Measurements from ENCODE around the gene MAP3K9.

DNA sequence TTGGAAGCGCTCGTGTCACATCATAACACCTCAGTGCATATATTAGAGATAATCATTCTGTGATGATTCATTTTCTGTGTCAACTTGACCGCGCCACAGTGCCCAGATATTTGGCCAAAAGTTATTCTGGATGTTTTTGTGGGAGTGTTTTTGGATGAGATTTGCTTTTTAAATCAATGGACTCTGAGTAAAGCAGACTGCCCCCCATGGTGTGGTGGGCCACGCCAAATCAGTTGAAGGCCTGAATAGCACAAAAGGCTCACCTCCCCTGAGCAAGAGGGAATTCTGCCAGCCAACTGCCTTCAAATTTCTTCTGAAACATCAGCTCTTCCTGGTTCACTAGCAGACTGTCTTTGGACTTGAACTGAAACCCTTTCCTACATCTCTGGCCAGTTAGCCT lies 24.6 kb upstream of the MAP3K9 start:
- TF ChIP-seq POLR2A (conservative IDR thresholded peaks at IDR 0.05) (no peak), GABPA (tag; conservative IDR thresholded peaks at IDR 0.05; ENCODE audit: low read depth) (no peak), ZBTB7A (IDR thresholded peaks at IDR 0.05; ENCODE audit: borderline replicate concordance, control insufficient read depth, low read depth, low read length) (no peak), RFX5 (IDR thresholded peaks at IDR 0.05; ENCODE audit: low read depth, low read length) (no peak), EZH2 (IDR thresholded peaks at IDR 0.05; ENCODE audit: borderline replicate concordance, low read depth, low read length) (no peak), SIX5 (IDR thresholded peaks at IDR 0.05; ENCODE audit: borderline replicate concordance in 1 of 2, insufficient read depth in 1 of 2, low read depth in 1 of 2, low read length in 2 of 2) (no peak), SAP30 (IDR thresholded peaks at IDR 0.05; ENCODE audit: borderline replicate concordance, insufficient read depth, low read depth, low read length, poor library complexity, severe bottlenecking) (no peak), TBL1XR1 (IDR thresholded peaks at IDR 0.05; ENCODE audit: low read length in 2 of 2) (no peak), ZFX (CRISPR knock-in tag; IDR thresholded peaks at IDR 0.05) (no peak), RCOR1 (IDR thresholded peaks at IDR 0.05; ENCODE audit: borderline replicate concordance in 1 of 2, low read depth in 2 of 2, low read length in 2 of 2) (no peak)
- TF ChIP-seq, protein P1, sequence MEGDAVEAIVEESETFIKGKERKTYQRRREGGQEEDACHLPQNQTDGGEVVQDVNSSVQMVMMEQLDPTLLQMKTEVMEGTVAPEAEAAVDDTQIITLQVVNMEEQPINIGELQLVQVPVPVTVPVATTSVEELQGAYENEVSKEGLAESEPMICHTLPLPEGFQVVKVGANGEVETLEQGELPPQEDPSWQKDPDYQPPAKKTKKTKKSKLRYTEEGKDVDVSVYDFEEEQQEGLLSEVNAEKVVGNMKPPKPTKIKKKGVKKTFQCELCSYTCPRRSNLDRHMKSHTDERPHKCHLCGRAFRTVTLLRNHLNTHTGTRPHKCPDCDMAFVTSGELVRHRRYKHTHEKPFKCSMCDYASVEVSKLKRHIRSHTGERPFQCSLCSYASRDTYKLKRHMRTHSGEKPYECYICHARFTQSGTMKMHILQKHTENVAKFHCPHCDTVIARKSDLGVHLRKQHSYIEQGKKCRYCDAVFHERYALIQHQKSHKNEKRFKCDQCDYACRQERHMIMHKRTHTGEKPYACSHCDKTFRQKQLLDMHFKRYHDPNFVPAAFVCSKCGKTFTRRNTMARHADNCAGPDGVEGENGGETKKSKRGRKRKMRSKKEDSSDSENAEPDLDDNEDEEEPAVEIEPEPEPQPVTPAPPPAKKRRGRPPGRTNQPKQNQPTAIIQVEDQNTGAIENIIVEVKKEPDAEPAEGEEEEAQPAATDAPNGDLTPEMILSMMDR (IDR thresholded peaks at IDR 0.05 in 2 of 3, conservative IDR thresholded peaks at IDR 0.05 in 1 of 3; ENCODE audit: insufficient read depth in 2 of 3, low read depth in 1 of 3, low read length in 3 of 3) = no peak
- TF ChIP-seq, protein P2, sequence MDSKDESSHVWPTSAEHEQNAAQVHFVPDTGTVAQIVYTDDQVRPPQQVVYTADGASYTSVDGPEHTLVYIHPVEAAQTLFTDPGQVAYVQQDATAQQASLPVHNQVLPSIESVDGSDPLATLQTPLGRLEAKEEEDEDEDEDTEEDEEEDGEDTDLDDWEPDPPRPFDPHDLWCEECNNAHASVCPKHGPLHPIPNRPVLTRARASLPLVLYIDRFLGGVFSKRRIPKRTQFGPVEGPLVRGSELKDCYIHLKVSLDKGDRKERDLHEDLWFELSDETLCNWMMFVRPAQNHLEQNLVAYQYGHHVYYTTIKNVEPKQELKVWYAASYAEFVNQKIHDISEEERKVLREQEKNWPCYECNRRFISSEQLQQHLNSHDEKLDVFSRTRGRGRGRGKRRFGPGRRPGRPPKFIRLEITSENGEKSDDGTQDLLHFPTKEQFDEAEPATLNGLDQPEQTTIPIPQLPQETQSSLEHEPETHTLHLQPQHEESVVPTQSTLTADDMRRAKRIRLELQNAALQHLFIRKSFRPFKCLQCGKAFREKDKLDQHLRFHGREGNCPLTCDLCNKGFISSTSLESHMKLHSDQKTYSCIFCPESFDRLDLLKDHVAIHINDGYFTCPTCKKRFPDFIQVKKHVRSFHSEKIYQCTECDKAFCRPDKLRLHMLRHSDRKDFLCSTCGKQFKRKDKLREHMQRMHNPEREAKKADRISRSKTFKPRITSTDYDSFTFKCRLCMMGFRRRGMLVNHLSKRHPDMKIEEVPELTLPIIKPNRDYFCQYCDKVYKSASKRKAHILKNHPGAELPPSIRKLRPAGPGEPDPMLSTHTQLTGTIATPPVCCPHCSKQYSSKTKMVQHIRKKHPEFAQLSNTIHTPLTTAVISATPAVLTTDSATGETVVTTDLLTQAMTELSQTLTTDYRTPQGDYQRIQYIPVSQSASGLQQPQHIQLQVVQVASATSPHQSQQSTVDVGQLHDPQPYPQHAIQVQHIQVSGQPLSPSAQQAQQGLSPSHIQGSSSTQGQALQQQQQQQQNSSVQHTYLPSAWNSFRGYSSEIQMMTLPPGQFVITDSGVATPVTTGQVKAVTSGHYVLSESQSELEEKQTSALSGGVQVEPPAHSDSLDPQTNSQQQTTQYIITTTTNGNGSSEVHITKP (IDR thresholded peaks at IDR 0.05; ENCODE audit: partially characterized antibody) = no peak
- TF ChIP-seq, protein P3, sequence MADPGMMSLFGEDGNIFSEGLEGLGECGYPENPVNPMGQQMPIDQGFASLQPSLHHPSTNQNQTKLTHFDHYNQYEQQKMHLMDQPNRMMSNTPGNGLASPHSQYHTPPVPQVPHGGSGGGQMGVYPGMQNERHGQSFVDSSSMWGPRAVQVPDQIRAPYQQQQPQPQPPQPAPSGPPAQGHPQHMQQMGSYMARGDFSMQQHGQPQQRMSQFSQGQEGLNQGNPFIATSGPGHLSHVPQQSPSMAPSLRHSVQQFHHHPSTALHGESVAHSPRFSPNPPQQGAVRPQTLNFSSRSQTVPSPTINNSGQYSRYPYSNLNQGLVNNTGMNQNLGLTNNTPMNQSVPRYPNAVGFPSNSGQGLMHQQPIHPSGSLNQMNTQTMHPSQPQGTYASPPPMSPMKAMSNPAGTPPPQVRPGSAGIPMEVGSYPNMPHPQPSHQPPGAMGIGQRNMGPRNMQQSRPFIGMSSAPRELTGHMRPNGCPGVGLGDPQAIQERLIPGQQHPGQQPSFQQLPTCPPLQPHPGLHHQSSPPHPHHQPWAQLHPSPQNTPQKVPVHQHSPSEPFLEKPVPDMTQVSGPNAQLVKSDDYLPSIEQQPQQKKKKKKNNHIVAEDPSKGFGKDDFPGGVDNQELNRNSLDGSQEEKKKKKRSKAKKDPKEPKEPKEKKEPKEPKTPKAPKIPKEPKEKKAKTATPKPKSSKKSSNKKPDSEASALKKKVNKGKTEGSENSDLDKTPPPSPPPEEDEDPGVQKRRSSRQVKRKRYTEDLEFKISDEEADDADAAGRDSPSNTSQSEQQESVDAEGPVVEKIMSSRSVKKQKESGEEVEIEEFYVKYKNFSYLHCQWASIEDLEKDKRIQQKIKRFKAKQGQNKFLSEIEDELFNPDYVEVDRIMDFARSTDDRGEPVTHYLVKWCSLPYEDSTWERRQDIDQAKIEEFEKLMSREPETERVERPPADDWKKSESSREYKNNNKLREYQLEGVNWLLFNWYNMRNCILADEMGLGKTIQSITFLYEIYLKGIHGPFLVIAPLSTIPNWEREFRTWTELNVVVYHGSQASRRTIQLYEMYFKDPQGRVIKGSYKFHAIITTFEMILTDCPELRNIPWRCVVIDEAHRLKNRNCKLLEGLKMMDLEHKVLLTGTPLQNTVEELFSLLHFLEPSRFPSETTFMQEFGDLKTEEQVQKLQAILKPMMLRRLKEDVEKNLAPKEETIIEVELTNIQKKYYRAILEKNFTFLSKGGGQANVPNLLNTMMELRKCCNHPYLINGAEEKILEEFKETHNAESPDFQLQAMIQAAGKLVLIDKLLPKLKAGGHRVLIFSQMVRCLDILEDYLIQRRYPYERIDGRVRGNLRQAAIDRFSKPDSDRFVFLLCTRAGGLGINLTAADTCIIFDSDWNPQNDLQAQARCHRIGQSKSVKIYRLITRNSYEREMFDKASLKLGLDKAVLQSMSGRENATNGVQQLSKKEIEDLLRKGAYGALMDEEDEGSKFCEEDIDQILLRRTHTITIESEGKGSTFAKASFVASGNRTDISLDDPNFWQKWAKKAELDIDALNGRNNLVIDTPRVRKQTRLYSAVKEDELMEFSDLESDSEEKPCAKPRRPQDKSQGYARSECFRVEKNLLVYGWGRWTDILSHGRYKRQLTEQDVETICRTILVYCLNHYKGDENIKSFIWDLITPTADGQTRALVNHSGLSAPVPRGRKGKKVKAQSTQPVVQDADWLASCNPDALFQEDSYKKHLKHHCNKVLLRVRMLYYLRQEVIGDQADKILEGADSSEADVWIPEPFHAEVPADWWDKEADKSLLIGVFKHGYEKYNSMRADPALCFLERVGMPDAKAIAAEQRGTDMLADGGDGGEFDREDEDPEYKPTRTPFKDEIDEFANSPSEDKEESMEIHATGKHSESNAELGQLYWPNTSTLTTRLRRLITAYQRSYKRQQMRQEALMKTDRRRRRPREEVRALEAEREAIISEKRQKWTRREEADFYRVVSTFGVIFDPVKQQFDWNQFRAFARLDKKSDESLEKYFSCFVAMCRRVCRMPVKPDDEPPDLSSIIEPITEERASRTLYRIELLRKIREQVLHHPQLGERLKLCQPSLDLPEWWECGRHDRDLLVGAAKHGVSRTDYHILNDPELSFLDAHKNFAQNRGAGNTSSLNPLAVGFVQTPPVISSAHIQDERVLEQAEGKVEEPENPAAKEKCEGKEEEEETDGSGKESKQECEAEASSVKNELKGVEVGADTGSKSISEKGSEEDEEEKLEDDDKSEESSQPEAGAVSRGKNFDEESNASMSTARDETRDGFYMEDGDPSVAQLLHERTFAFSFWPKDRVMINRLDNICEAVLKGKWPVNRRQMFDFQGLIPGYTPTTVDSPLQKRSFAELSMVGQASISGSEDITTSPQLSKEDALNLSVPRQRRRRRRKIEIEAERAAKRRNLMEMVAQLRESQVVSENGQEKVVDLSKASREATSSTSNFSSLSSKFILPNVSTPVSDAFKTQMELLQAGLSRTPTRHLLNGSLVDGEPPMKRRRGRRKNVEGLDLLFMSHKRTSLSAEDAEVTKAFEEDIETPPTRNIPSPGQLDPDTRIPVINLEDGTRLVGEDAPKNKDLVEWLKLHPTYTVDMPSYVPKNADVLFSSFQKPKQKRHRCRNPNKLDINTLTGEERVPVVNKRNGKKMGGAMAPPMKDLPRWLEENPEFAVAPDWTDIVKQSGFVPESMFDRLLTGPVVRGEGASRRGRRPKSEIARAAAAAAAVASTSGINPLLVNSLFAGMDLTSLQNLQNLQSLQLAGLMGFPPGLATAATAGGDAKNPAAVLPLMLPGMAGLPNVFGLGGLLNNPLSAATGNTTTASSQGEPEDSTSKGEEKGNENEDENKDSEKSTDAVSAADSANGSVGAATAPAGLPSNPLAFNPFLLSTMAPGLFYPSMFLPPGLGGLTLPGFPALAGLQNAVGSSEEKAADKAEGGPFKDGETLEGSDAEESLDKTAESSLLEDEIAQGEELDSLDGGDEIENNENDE (IDR thresholded peaks at IDR 0.05; ENCODE audit: low read depth, low read length) = no peak
